ENCODE data around the gene KREMEN2.
"Not testable (repeated sequence)": the region's sequence is repeated elsewhere in the genome, so short reads cannot be mapped to it uniquely, and the experiment has no call there.

GRCh38 chr16:2928151-2928550, 35.9 kb upstream of the KREMEN2 start:
- TF ChIP-seq, protein P1, sequence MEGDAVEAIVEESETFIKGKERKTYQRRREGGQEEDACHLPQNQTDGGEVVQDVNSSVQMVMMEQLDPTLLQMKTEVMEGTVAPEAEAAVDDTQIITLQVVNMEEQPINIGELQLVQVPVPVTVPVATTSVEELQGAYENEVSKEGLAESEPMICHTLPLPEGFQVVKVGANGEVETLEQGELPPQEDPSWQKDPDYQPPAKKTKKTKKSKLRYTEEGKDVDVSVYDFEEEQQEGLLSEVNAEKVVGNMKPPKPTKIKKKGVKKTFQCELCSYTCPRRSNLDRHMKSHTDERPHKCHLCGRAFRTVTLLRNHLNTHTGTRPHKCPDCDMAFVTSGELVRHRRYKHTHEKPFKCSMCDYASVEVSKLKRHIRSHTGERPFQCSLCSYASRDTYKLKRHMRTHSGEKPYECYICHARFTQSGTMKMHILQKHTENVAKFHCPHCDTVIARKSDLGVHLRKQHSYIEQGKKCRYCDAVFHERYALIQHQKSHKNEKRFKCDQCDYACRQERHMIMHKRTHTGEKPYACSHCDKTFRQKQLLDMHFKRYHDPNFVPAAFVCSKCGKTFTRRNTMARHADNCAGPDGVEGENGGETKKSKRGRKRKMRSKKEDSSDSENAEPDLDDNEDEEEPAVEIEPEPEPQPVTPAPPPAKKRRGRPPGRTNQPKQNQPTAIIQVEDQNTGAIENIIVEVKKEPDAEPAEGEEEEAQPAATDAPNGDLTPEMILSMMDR (IDR thresholded peaks at IDR 0.05) = not testable (repeated sequence)
- TF ChIP-seq POLR2A (IDR thresholded peaks at IDR 0.05) = not testable (repeated sequence)

All from adrenal gland (tissue), 5 donors.